Adrenal gland (tissue), 5 donors: ENCODE measurements around the gene ADSS2.

Experiments
- CTCF ChIP-seq, 6 experiments: fragments of 450-650 bp in 4 of 6; fragments of 200-600 bp in 2 of 6; sonication (generic) in 1 of 6; IDR thresholded peaks; 1 replicate in 5 of 6; 2 replicates in 1 of 6; pipeline versions ENCODE4 v1.5.1 to v1.8.0; 2016 to 2021; ENCODE audit warnings: antibody characterized with exemption in 6 of 6, mild to moderate bottlenecking in 2 of 6, moderate library complexity in 1 of 6
- POLR2A ChIP-seq, 2 donors: fragments of 450-650 bp; IDR thresholded peaks; one replicate each; pipeline ENCODE4 v1.6.1; 2017; ENCODE audit warnings: antibody characterized with exemption in 2 of 2, mild to moderate bottlenecking in 2 of 2, moderate library complexity in 1 of 2
- donor health status: DM: no; HTN: no; CAD: no.

- no peak for TF ChIP-seq CTCF (IDR thresholded peaks at IDR 0.05)
- no peak for TF ChIP-seq POLR2A (IDR thresholded peaks at IDR 0.05)
Measured at GRCh38 chr1:244437086-244437468, 14.6 kb downstream of the ADSS2 start.
